ENCODE data around the gene CHD9. TPM values are rescaled to one million over a fixed set of nuclear protein-coding genes. Genes with fewer than 3 reads are reported as not detected.

Gene CHD9
- total RNA-seq, 2 donors from 2014 or later, result 56.3 to 62.6 TPM

DNA sequence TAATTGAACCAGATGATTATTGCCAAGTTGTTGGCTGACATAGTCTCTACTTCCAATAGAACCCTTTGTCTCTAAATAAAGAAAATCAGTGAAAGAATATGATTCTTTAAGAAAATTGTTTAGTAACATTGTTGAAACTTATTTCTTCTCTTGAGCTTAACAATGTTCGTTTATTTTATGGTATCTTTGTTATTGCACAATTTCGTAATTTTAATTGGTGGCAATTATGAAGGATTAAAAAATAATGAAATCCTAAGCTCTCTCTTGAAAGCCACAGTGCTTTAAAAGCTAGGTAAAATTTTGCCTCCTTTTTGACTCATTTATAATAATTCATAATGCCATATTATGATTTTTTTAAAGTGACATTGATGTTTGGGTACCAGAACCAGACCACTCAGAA, 230.4 kb downstream of the CHD9 start:
- no peaks in the 10 kb centered on the region for H3K4me1 ChIP-seq (replicated peaks)
- H3K36me3 ChIP-seq, result peaks cover 6 to 7% of the 10 kb centered on the region in 2 donors
- no peak overlapping the region for H3K27ac ChIP-seq
- H3K4me3 ChIP-seq, result no peak overlapping the region
- H3K27me3 ChIP-seq (replicated peaks; ENCODE audit: insufficient read depth), result no peaks in the 10 kb centered on the region
- DNase-seq (ENCODE audit: low spot score), result no peak
- TF ChIP-seq, protein P1, sequence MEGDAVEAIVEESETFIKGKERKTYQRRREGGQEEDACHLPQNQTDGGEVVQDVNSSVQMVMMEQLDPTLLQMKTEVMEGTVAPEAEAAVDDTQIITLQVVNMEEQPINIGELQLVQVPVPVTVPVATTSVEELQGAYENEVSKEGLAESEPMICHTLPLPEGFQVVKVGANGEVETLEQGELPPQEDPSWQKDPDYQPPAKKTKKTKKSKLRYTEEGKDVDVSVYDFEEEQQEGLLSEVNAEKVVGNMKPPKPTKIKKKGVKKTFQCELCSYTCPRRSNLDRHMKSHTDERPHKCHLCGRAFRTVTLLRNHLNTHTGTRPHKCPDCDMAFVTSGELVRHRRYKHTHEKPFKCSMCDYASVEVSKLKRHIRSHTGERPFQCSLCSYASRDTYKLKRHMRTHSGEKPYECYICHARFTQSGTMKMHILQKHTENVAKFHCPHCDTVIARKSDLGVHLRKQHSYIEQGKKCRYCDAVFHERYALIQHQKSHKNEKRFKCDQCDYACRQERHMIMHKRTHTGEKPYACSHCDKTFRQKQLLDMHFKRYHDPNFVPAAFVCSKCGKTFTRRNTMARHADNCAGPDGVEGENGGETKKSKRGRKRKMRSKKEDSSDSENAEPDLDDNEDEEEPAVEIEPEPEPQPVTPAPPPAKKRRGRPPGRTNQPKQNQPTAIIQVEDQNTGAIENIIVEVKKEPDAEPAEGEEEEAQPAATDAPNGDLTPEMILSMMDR (IDR thresholded peaks at IDR 0.05), result no peak
- no peak for TF ChIP-seq POLR2A (IDR thresholded peaks at IDR 0.05)
- TF ChIP-seq POLR2AphosphoS5 (IDR thresholded peaks at IDR 0.05), result no peak
- intact Hi-C loops (cut with DNase I), result loop anchor here (10.0 kb wide), 1 partner anchor 230 kb away; the partner anchor contains the start of genes CHD9 and CHD9NB
- H3K9me3 ChIP-seq, result no peaks in the 10 kb centered on the region
- 80% methylated on average over 2 of the region's 2 CpGs for WGBS

DNA sequence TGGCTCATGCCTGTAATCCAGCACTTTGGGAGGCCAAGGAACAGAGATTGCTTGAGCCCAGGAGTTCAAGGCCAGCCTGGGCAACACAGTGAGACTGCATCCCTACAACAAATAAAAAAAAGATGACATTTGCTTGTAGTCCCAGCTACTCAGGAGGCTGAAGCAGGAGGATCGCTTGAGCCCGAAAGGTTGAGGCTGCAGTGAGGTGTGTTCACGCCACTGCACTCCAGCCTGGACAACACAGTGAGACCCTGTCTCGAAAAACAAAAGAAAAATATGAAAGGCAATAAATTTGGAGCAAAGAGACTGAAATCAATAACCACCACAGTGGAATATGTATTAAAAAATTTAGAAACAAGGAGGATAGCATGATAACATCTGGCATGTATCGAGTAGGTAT, 235.7 kb downstream of the CHD9 start:
- no peak for DNase-seq (ENCODE audit: low spot score)
- no peaks in the 10 kb centered on the region for H3K27me3 ChIP-seq (replicated peaks; ENCODE audit: insufficient read depth)
- TF ChIP-seq POLR2A (IDR thresholded peaks at IDR 0.05) (no peak), POLR2AphosphoS5 (IDR thresholded peaks at IDR 0.05) (no peak)
- TF ChIP-seq, protein P1 (IDR thresholded peaks at IDR 0.05), result no peak
- intact Hi-C loops (cut with DNase I), result no loop called here
- H3K27ac ChIP-seq, result no peak overlapping the region
- 98% methylated on average over 5 of the region's 5 CpGs for WGBS
- no peak overlapping the region for H3K4me3 ChIP-seq
- H3K4me1 ChIP-seq (replicated peaks), result no peaks in the 10 kb centered on the region
- peaks cover 6 to 7% of the 10 kb centered on the region in 2 donors for H3K36me3 ChIP-seq
- H3K9me3 ChIP-seq, result no peaks in the 10 kb centered on the region

DNA sequence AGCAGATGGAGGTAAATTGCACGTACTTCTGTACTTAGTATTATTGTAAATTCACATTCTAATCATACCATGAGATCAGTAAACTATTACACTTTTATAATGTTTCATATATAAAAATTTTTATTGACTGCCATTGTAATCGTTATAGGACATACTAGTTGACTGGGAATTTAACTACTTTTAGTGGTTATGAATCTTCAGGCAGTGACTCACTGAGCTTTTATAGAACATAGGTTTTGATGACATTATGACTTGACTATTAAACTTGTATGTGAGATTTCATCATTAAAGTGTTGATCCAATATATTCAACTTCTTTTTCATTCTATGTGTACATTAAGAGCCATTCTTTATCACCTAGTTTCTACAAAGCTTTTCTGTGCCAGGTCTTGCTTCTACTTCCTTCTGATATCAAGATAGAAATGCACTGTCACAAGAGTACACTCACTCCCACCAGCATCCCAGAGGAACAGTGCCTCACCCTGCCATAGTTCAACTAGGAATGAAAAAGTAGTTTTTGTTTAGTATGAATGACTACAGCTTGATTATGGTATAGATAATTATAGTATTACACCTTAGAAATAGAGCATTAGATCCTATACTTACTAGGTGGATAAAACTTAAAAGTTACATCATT, 237.1 kb downstream of the CHD9 start:
- Histone ChIP-seq H3K4me1 (replicated peaks) (no peaks in the 10 kb centered on the region), H3K27me3 (replicated peaks; ENCODE audit: insufficient read depth) (no peaks in the 10 kb centered on the region), H3K27ac (no peak overlapping the region), H3K4me3 (no peak overlapping the region), H3K36me3 (peaks cover 6 to 7% of the 10 kb centered on the region in 2 donors), H3K9me3 (no peaks in the 10 kb centered on the region)
- TF ChIP-seq, protein P1 (IDR thresholded peaks at IDR 0.05), result no peak
- peak; percentile 48 for TF ChIP-seq POLR2AphosphoS5 (IDR thresholded peaks at IDR 0.05)
- DNase-seq (ENCODE audit: low spot score), result no peak
- 34% methylated on average over 2 of the region's 2 CpGs for WGBS
- intact Hi-C loops (cut with DNase I), result no loop called here

DNA sequence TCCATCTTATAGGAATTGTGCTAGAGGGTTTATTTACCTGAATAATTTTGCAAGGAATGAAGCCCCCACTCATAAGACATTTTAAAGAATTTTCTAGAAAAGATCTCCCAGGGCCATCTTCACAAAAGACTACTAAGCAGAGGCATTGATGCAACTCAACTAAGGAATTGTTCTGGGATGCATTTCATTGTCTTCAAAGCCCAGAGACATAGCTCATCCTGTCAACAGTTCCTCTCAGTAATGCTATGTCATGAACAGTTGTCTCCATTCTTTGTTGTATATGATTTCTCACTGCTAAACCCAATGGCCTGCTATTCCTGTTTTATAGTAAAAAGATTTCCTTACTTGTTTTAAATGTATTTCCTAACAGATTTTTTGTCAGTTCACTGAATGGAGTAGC, 242.7 kb downstream of the CHD9 start:
- no peak overlapping the region for H3K27ac ChIP-seq
- no peaks in the 10 kb centered on the region for H3K36me3 ChIP-seq
- TF ChIP-seq POLR2A (IDR thresholded peaks at IDR 0.05) (no peak), POLR2AphosphoS5 (IDR thresholded peaks at IDR 0.05) (no peak)
- TF ChIP-seq, protein P1 (IDR thresholded peaks at IDR 0.05), result no peak
- no peaks in the 10 kb centered on the region for H3K9me3 ChIP-seq
- no peaks in the 10 kb centered on the region for H3K4me1 ChIP-seq (replicated peaks)
- H3K4me3 ChIP-seq, result no peak overlapping the region
- intact Hi-C loops (cut with DNase I), result no loop called here
- H3K27me3 ChIP-seq (replicated peaks; ENCODE audit: insufficient read depth), result no peaks in the 10 kb centered on the region
- no peak for DNase-seq (ENCODE audit: low spot score)

DNA sequence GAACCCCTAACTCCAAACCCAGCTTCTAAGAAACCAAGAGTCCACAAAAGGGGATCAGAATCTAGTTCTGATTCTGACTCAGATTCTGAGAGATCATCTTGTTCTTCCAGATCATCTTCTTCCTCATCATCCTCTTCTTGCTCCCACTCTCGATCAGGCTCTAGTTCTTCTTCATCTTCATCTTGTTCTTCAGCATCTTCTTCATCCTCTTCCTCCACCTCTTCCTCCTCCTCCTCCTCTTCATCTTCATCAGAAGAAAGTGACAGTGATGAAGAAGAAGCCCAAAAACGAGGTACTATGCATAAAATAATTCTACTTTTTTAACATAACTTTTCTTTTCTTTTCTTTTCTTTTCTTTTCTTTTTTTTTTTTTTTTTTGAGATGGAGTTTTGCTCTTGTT, 249.5 kb downstream of the CHD9 start:
- Histone ChIP-seq H3K36me3 (peaks cover 0 to 6% of the 10 kb centered on the region in 2 donors), H3K4me1 (replicated peaks) (no peaks in the 10 kb centered on the region), H3K27ac (no peak overlapping the region), H3K4me3 (no peak overlapping the region), H3K9me3 (no peaks in the 10 kb centered on the region), H3K27me3 (replicated peaks; ENCODE audit: insufficient read depth) (no peaks in the 10 kb centered on the region)
- WGBS, result 91% methylated on average over 2 of the region's 2 CpGs
- intact Hi-C loops (cut with DNase I), result no loop called here
- DNase-seq (ENCODE audit: low spot score), result no peak
- TF ChIP-seq POLR2A (IDR thresholded peaks at IDR 0.05) (no peak), POLR2AphosphoS5 (IDR thresholded peaks at IDR 0.05) (no peak)
- TF ChIP-seq, protein P1 (IDR thresholded peaks at IDR 0.05), result no peak

Measured in prostate gland (tissue), 2 donors.